ENCODE data around the gene RPH3AL. TPM values are rescaled to one million over a fixed set of nuclear protein-coding genes. Genes with fewer than 3 reads are reported as not detected.
"Not testable (repeated sequence)": the region's sequence is repeated elsewhere in the genome, so short reads cannot be mapped to it uniquely, and the experiment has no call there.

RPH3AL gene
- total RNA-seq, 1 donor, result 2.9 TPM

GRCh38 chr17:206941-207560 is 145.6 kb downstream of the RPH3AL start:
- Histone ChIP-seq H3K4me2 (ENCODE audit: insufficient read depth, low read length) (no peak overlapping the region), H2AFZ (ENCODE audit: low read length) (no peak overlapping the region), H3K4me1 (ENCODE audit: insufficient read depth, low read length) (no peaks in the 10 kb centered on the region), H3K9me3 (ENCODE audit: low read depth, low read length) (no peaks in the 10 kb centered on the region), H3K27me3 (ENCODE audit: insufficient read depth, low read length) (no peaks in the 10 kb centered on the region), H3K27ac (ENCODE audit: low read depth, low read length) (no peak overlapping the region), H3K79me2 (ENCODE audit: insufficient read depth, low read length) (no peaks in the 10 kb centered on the region), H3K4me3 (ENCODE audit: insufficient read depth, low read length) (no peak overlapping the region), H3K36me3 (ENCODE audit: insufficient read depth, low read length) (no peaks in the 10 kb centered on the region), H4K20me1 (ENCODE audit: insufficient read depth, low read length) (no peaks in the 10 kb centered on the region)
- DNase-seq (ENCODE audit: insufficient read length, low spot score, missing footprints), result peak; percentile 73
- TF ChIP-seq CTCF (IDR thresholded peaks at IDR 0.05; ENCODE audit: extremely low read depth, low read depth, low read length), result no peak

- H4K20me1 ChIP-seq (ENCODE audit: insufficient read depth, low read length); DNase-seq (ENCODE audit: insufficient read length, low spot score, missing footprints); H3K9me3 ChIP-seq (ENCODE audit: low read depth, low read length); H3K36me3 ChIP-seq (ENCODE audit: insufficient read depth, low read length); H3K4me2 ChIP-seq (ENCODE audit: insufficient read depth, low read length); H3K4me1 ChIP-seq (ENCODE audit: insufficient read depth, low read length); H2AFZ ChIP-seq (ENCODE audit: low read length); H3K4me3 ChIP-seq (ENCODE audit: insufficient read depth, low read length); H3K79me2 ChIP-seq (ENCODE audit: insufficient read depth, low read length); H3K27me3 ChIP-seq (ENCODE audit: insufficient read depth, low read length); H3K27ac ChIP-seq (ENCODE audit: low read depth, low read length): not testable (repeated sequence)
These were observed 146.1 kb downstream of the RPH3AL start for GRCh38 chr17:206484-206883.

GRCh38 chr17:205817-206216 is 146.8 kb downstream of the RPH3AL start:
- no peaks in the 10 kb centered on the region for H3K9me3 ChIP-seq (ENCODE audit: low read depth, low read length)
- no peaks in the 10 kb centered on the region for H3K27me3 ChIP-seq (ENCODE audit: insufficient read depth, low read length)
- TF ChIP-seq CTCF (IDR thresholded peaks at IDR 0.05; ENCODE audit: extremely low read depth, low read depth, low read length), result no peak
- H3K4me3 ChIP-seq (ENCODE audit: insufficient read depth, low read length), result no peak overlapping the region
- no peaks in the 10 kb centered on the region for H3K36me3 ChIP-seq (ENCODE audit: insufficient read depth, low read length)
- H3K79me2 ChIP-seq (ENCODE audit: insufficient read depth, low read length), result no peaks in the 10 kb centered on the region
- no peak overlapping the region for H2AFZ ChIP-seq (ENCODE audit: low read length)
- H3K27ac ChIP-seq (ENCODE audit: low read depth, low read length), result no peak overlapping the region
- H3K4me2 ChIP-seq (ENCODE audit: insufficient read depth, low read length), result no peak overlapping the region
- no peak for DNase-seq (ENCODE audit: insufficient read length, low spot score, missing footprints)
- H3K4me1 ChIP-seq (ENCODE audit: insufficient read depth, low read length), result no peaks in the 10 kb centered on the region
- no peaks in the 10 kb centered on the region for H4K20me1 ChIP-seq (ENCODE audit: insufficient read depth, low read length)

GRCh38 chr17:205148-205669 is 147.4 kb downstream of the RPH3AL start:
- Histone ChIP-seq H3K4me3 (ENCODE audit: insufficient read depth, low read length) (no peak overlapping the region), H3K27me3 (ENCODE audit: insufficient read depth, low read length) (peaks cover 3% of the 10 kb centered on the region), H3K79me2 (ENCODE audit: insufficient read depth, low read length) (no peaks in the 10 kb centered on the region), H4K20me1 (ENCODE audit: insufficient read depth, low read length) (no peaks in the 10 kb centered on the region), H3K9me3 (ENCODE audit: low read depth, low read length) (no peaks in the 10 kb centered on the region), H3K36me3 (ENCODE audit: insufficient read depth, low read length) (no peaks in the 10 kb centered on the region), H2AFZ (ENCODE audit: low read length) (no peak overlapping the region), H3K4me1 (ENCODE audit: insufficient read depth, low read length) (no peaks in the 10 kb centered on the region), H3K27ac (ENCODE audit: low read depth, low read length) (no peak overlapping the region), H3K4me2 (ENCODE audit: insufficient read depth, low read length) (no peak overlapping the region)
- DNase-seq (ENCODE audit: insufficient read length, low spot score, missing footprints), result peak; percentile 71
- no peak for TF ChIP-seq CTCF (IDR thresholded peaks at IDR 0.05; ENCODE audit: extremely low read depth, low read depth, low read length)

All from osteoblast (primary cell).